ENCODE data around the gene ATP9A.

ATP9A gene

DNA sequence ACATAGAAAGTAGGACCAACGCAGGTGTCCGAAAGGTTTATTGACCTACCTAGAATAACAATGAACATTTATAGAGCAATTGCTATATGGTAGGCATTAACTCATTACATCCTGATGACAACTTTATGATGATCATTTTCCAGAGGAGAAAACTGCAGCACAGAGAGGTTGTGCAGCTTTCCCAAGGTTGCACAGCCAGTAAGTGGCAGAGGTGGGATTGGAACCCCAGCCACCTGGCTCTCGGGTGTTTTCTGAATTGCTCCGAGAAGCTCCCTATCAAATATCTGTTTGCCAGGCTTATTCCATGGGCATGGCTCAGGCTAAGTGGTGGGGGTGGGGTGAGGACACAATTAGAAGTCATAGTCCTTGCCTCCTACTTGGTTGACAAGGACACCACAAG, 201.6 kb downstream of the ATP9A start:
- no peak for DNase-seq

- no peak for DNase-seq
Measured at GRCh38 chr20:51565298-51566144, 202.7 kb downstream of the ATP9A start.

DNA sequence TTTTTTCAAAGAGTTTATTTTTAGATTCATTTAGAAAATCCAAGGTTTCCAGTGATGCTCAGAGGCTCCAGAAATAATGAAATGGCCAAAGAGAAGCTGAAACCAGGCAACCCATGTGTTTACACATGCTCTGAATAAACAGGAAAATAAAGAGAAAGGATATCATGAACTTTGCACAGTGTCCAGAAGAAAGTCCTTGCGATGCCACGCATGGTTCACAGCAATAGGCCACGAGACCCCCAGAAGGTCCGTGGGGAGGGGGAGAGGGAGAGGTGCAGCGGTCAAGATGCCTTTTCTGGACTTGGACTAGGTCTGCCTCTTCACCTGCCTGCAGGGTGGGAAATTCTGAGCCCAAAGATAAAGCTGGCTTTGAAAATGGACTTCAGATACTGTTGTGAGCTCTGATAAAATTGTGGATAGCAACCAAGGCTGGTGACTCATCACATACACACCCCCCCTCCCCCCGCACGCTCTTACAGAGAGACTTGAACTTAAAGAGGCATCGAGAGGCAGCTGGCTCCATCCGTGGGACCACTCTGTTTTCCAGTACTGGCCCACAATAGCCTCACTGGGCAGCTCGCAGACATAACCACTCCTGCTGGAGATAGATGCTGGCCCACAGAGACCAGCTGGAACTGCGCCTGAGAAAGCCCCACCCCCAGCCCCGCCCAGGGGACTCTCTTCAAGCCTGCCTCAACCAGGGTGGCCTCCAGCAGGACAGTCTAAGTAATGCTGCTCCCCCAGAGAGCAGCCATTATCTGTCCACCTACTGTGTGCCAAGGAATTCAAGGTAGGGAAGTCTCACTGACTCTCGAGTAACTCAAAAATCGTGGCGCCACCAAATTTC, 204.5 kb downstream of the ATP9A start:
- DNase-seq, result no peak

DNA sequence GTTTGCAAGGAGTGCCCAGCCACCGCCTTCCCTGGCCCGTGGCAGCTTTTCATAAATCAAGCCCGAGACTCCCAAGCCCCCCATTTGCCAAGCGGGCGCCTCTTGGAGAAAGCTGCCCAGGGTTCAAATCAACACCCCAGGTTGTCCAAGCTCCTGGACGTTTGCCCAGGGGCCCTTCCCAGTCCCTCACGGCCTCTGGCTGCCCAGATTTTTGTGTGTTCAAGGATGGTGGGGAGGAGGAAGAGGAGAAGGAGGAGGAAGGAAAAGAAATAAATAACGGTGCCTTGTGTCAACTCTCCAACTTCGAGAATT, 205.1 kb downstream of the ATP9A start:
- no peak for DNase-seq

GRCh38 chr20:51562332-51563173, 205.6 kb downstream of the ATP9A start:
- DNase-seq, result no peak

- no peak for DNase-seq
Measured at GRCh38 chr20:51562027-51562331, 206.2 kb downstream of the ATP9A start.

GRCh38 chr20:51560550-51561307, 207.5 kb downstream of the ATP9A start:
- no peak for DNase-seq

DNA sequence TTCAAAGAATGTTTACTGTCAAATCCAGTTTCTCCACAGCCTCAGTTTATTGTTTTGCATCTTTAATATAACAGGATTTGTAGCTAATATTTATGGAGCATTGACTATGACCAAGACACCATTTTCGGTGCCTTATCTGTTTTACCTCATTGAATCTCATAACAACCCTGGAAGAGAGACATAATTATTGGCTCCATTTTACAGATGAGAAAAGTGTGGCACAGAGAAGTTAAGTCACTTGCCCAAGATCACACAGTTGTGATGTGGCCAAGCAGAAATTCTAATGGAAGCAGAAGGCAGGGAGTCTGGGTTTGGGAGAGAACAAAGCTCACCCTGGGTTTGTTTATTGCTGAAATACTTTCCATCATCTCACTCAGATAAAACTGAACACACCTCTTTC, 208.1 kb downstream of the ATP9A start:
- no peak for DNase-seq

- no peak for DNase-seq
Measured at GRCh38 chr20:51554538-51555165, 213.5 kb downstream of the ATP9A start.

- DNase-seq, result no peak
Measured at GRCh38 chr20:51553897-51554486, 214.2 kb downstream of the ATP9A start.

- no peak for DNase-seq
Measured at GRCh38 chr20:51551186-51551585, 217.0 kb downstream of the ATP9A start.

DNA sequence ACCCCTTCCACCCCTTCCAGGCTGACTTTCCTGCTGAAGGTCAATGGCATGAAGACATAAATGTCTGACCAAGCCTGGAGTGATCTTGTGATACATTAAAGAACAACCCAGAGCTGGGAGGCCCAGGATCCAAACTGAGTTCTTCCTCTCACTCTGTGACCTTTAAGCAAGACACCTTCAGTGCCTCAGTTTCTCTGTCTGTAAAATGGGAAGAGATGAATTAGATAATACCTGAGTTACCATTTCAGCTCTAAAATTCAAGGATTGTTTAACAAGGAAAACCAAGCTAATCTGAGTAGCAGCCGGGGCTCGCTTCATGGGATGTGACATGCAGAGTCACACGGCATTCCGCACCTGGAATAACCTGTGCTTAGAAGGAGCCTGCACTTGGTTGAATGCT, 218.7 kb downstream of the ATP9A start:
- DNase-seq, result no peak

GRCh38 chr20:51547951-51548350, 220.2 kb downstream of the ATP9A start:
- DNase-seq, result no peak
